ENCODE results near the gene WDR18.

DNA sequence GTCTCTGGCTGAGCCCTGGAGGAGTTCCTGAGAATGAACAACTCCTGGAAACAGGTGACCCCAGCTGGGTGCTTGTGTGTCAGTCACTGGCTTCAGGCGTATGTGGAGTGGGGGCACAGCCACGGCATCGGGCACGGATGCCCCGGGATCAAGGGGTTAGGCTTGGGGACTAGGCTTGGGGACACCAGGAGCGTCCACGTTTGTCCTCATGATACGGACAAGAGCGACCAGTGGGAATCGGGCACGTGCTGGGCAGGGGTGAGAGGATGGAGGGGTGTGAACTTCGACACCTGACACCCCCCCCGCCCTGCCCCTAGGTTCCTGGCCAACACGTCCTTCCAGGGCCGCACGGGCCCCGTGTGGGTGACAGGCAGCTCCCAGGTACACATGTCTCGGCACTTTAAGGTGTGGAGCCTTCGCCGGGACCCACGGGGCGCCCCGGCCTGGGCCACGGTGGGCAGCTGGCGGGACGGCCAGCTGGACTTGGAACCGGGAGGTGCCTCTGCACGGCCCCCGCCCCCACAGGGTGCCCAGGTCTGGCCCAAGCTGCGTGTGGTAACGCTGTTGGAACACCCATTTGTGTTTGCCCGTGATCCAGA is 20.2 kb downstream of the WDR18 start:
- TF ChIP-seq, protein P1, sequence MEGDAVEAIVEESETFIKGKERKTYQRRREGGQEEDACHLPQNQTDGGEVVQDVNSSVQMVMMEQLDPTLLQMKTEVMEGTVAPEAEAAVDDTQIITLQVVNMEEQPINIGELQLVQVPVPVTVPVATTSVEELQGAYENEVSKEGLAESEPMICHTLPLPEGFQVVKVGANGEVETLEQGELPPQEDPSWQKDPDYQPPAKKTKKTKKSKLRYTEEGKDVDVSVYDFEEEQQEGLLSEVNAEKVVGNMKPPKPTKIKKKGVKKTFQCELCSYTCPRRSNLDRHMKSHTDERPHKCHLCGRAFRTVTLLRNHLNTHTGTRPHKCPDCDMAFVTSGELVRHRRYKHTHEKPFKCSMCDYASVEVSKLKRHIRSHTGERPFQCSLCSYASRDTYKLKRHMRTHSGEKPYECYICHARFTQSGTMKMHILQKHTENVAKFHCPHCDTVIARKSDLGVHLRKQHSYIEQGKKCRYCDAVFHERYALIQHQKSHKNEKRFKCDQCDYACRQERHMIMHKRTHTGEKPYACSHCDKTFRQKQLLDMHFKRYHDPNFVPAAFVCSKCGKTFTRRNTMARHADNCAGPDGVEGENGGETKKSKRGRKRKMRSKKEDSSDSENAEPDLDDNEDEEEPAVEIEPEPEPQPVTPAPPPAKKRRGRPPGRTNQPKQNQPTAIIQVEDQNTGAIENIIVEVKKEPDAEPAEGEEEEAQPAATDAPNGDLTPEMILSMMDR (IDR thresholded peaks at IDR 0.05; ENCODE audit: low read depth, low read length): no peak
- TF ChIP-seq, protein P2, sequence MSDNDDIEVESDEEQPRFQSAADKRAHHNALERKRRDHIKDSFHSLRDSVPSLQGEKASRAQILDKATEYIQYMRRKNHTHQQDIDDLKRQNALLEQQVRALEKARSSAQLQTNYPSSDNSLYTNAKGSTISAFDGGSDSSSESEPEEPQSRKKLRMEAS (IDR thresholded peaks at IDR 0.05; ENCODE audit: low read depth, low read length): no peak
